Sigmoid colon (tissue), 4 donors: Measurements from ENCODE around the gene DYNC1LI1.

Experiments
- EP300 ChIP-seq, 4 donors: sonication (generic); formaldehyde crosslinking; IDR thresholded peaks; one replicate each; pipeline ENCODE4 v1.6.1; 2017; ENCODE audit warnings: antibody characterized with exemption in 4 of 4
- POLR2A ChIP-seq, 2 donors: fragments of 450-650 bp; IDR thresholded peaks; one replicate each; pipeline ENCODE4 v1.6.1; 2016; ENCODE audit warnings: antibody characterized with exemption in 2 of 2, mild to moderate bottlenecking in 2 of 2, moderate library complexity in 2 of 2
- POLR2AphosphoS5 ChIP-seq, 4 donors: sonication (generic); formaldehyde crosslinking; IDR thresholded peaks; one replicate each; pipeline ENCODE4 v1.6.1; 2017; ENCODE audit warnings: antibody characterized with exemption in 4 of 4
- TF ChIP-seq, protein P1 (sequence below), 4 experiments: fragments of 450-650 bp in 3 of 4; fragments of 200-600 bp in 1 of 4; IDR thresholded peaks; one replicate each; pipeline ENCODE4 v1.5.1; 2016 to 2019; ENCODE audit warnings: antibody characterized with exemption in 4 of 4, mild to moderate bottlenecking in 3 of 4, moderate library complexity in 2 of 4

- TF ChIP-seq POLR2AphosphoS5 (IDR thresholded peaks at IDR 0.05), result no peak
- TF ChIP-seq, protein P1, sequence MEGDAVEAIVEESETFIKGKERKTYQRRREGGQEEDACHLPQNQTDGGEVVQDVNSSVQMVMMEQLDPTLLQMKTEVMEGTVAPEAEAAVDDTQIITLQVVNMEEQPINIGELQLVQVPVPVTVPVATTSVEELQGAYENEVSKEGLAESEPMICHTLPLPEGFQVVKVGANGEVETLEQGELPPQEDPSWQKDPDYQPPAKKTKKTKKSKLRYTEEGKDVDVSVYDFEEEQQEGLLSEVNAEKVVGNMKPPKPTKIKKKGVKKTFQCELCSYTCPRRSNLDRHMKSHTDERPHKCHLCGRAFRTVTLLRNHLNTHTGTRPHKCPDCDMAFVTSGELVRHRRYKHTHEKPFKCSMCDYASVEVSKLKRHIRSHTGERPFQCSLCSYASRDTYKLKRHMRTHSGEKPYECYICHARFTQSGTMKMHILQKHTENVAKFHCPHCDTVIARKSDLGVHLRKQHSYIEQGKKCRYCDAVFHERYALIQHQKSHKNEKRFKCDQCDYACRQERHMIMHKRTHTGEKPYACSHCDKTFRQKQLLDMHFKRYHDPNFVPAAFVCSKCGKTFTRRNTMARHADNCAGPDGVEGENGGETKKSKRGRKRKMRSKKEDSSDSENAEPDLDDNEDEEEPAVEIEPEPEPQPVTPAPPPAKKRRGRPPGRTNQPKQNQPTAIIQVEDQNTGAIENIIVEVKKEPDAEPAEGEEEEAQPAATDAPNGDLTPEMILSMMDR (IDR thresholded peaks at IDR 0.05), result no peak
- no peak for TF ChIP-seq EP300 (IDR thresholded peaks at IDR 0.05)
- TF ChIP-seq POLR2A (IDR thresholded peaks at IDR 0.05), result no peak
Measured at GRCh38 chr3:32498992-32499391, 71.7 kb downstream of the DYNC1LI1 start.
